GM12878 (cell line): ENCODE results near the gene ZNF22. TPM values are rescaled to one million over a fixed set of nuclear protein-coding genes. Genes with fewer than 3 reads are reported as not detected.

Experiments used
- ATAC-seq: fragments of 200-7000 bp; cut with Tn5 transposase; 3 replicates; pipeline ENCODE4 v1.9.1; 2020; ENCODE audit warnings: mild to moderate bottlenecking, moderate library complexity
- BruUV-seq: library from RNA; stranded (reverse); fragments of 400-500 nt; replicated peaks from 2 replicates; lab custom pipeline; 2021; lab: Mats Ljungman, UMichigan
- CTCF ChIA-PET: fragments of 300-600 bp; sonication (Branson Sonifier 250); formaldehyde crosslinking; extraction: SDS; loops from one replicate; lab custom pipeline; 2021; ENCODE audit warnings: inconsistent platforms; lab: Yijun Ruan, JAX
- POLR2A ChIA-PET: fragments of 350-600 bp; formaldehyde crosslinking; extraction: SDS; loops from one replicate; lab custom pipeline; 2021; ENCODE audit warnings: inconsistent platforms; lab: Charles Lee
- RAD21 ChIA-PET: fragments of 300-600 bp; sonication (Branson Sonifier 250); formaldehyde crosslinking; loops from one replicate; lab custom pipeline; 2023; ENCODE audit warnings: antibody characterized with exemption; ENCODE audit not compliant: unreplicated experiment; lab: Charles Lee
- SMC1A ChIA-PET: fragments of 300-600 bp; sonication (Branson Sonifier 250); formaldehyde crosslinking; loops from one replicate; lab custom pipeline; 2023; ENCODE audit not compliant: unreplicated experiment, uncharacterized antibody; lab: Charles Lee
- DNase-seq: peaks from one replicate; pipeline ENCODE4 v3.0.0-alpha.2; 2011; ENCODE audit warnings: low read depth, low spot score
- FAIRE-seq: peaks from 3 replicates; lab custom pipeline; 2011; peaks lifted over from hg19 to GRCh38; lab: Jason Lieb, UNC
- H2AFZ ChIP-seq: 2 replicates; pipeline ENCODE4 v1.6.0; 2011; ENCODE audit warnings: low read depth, low read length, control low read depth; ENCODE audit not compliant: control insufficient read depth
- H3K27ac ChIP-seq: 2 replicates; pipeline ENCODE4 v1.5.1; 2011; ENCODE audit warnings: control low read depth; ENCODE audit not compliant: control insufficient read depth, insufficient read depth
- H3K27me3 ChIP-seq, 2 experiments: replicated peaks in 1 of 2; 2 replicates each; pipeline versions ENCODE4 v1.6.0 to v1.6.1; 2011; ENCODE audit warnings: low read length in 1 of 2; ENCODE audit not compliant: control insufficient read depth in 2 of 2, insufficient read depth in 2 of 2
- H3K36me3 ChIP-seq, 2 experiments: 2 replicates each; pipeline ENCODE4 v1.5.1; 2011; ENCODE audit warnings: low read length in 1 of 2; ENCODE audit not compliant: control insufficient read depth in 2 of 2, insufficient read depth in 2 of 2
- H3K4me1 ChIP-seq: 2 replicates; pipeline ENCODE4 v1.6.1; 2011; ENCODE audit warnings: mild to moderate bottlenecking, low read length, moderate library complexity, mixed read lengths; ENCODE audit not compliant: control insufficient read depth, insufficient read depth
- H3K4me2 ChIP-seq: 2 replicates; pipeline ENCODE4 v1.6.0; 2011; ENCODE audit warnings: control low read depth; ENCODE audit not compliant: control insufficient read depth, insufficient read depth
- H3K4me3 ChIP-seq: fragments of 200-600 bp; sonication (generic); 2 replicates; pipeline ENCODE4 v1.5.1; 2016
- H3K79me2 ChIP-seq: 2 replicates; pipeline ENCODE4 v1.6.0; 2011; ENCODE audit warnings: low read length; ENCODE audit not compliant: control insufficient read depth, insufficient read depth
- H3K9ac ChIP-seq: 2 replicates; pipeline ENCODE4 v1.8.0; 2011; ENCODE audit warnings: low read length, control low read depth, mixed read lengths; ENCODE audit not compliant: control insufficient read depth, insufficient read depth
- H3K9me3 ChIP-seq: replicated peaks from 3 replicates; pipeline ENCODE4 v1.5.1; 2011; ENCODE audit warnings: mild to moderate bottlenecking, low read length; ENCODE audit not compliant: control insufficient read depth, insufficient read depth
- H4K20me1 ChIP-seq: 2 replicates; pipeline ENCODE4 v1.6.0; 2011; ENCODE audit not compliant: control insufficient read depth, insufficient read depth
- MEF2B ChIP-seq: fragments of 450-650 bp; IDR thresholded peaks from 2 replicates; pipeline ENCODE4 v1.6.1; 2018; ENCODE audit warnings: mild to moderate bottlenecking, moderate library complexity; ENCODE audit not compliant: partially characterized antibody, poor library complexity, severe bottlenecking
- SMAD1 ChIP-seq: fragments of 450-650 bp; IDR thresholded peaks from 2 replicates; pipeline ENCODE4 v1.6.1; 2018; ENCODE audit warnings: mild to moderate bottlenecking, low read depth; ENCODE audit not compliant: partially characterized antibody
- TBL1XR1 ChIP-seq: IDR thresholded peaks from 2 replicates; pipeline ENCODE4 v1.6.1; 2012; ENCODE audit warnings: low read depth, low read length, improper control_type of control experiment
- WGBS: methylation state at CpG from one replicate; pipeline ENCODE4 v1.1.6; 2016; ENCODE audit warnings: low lambda C conversion rate; ENCODE audit not compliant: insufficient replicate concordance, insufficient coverage; ENCODE audit errors: missing lambda C conversion rate; 5-methylcytosine and 5-hydroxymethylcytosine counted together
- in situ Hi-C: fragments of 300-500 bp; cut with MboI; formaldehyde crosslinking; loops from 9 replicates; pipeline ENCODE4 v1.14.3; 2018; ENCODE audit warnings: mixed read lengths
- intact Hi-C: fragments of 100-400 bp; cut with micrococcal nuclease; formaldehyde crosslinking; loops from one replicate; pipeline ENCODE4 v1.14.2; 2022; ENCODE audit not compliant: unreplicated experiment
- polyA plus RNA-seq, 11 experiments: library from polyadenylated mRNA; depleted of rRNA in 4 of 11; unstranded in 6 of 11; stranded (reverse) in 5 of 11; fragments of >200 nt; fragmentation: Nextera tagmentation in 4 of 11; fragmentation: Illumina TruSeq in 1 of 11; extraction: Ambion mirVana in 4 of 11; extraction: Trizol in 1 of 11; gene quantifications; 1 replicate in 1 of 11; 2 replicates in 10 of 11; pipeline versions ENCODE4 v1.2.1 to v1.2.3, GENCODE V29; 2011 to 2016; ENCODE audit warnings: inconsistent platforms in 2 of 11, missing spikeins in 2 of 11, low read depth in 1 of 11
- total RNA-seq, 4 experiments: library from RNA; depleted of rRNA in 3 of 4; stranded (reverse); fragments of >200 nt in 3 of 4; fragmentation: Illumina TruSeq in 1 of 4; extraction: Trizol in 1 of 4; gene quantifications; 2 replicates each; pipeline versions ENCODE4 v1.2.1 to v1.2.3, GENCODE V29; 2013 to 2021

Gene ZNF22
- total and polyA plus RNA-seq, 10 of the 15 experiments (the other 5 are each of a cell fraction or from before 2014, with no cell fraction given), result 31.1 to 74.4 (median 43.8) TPM

DNA sequence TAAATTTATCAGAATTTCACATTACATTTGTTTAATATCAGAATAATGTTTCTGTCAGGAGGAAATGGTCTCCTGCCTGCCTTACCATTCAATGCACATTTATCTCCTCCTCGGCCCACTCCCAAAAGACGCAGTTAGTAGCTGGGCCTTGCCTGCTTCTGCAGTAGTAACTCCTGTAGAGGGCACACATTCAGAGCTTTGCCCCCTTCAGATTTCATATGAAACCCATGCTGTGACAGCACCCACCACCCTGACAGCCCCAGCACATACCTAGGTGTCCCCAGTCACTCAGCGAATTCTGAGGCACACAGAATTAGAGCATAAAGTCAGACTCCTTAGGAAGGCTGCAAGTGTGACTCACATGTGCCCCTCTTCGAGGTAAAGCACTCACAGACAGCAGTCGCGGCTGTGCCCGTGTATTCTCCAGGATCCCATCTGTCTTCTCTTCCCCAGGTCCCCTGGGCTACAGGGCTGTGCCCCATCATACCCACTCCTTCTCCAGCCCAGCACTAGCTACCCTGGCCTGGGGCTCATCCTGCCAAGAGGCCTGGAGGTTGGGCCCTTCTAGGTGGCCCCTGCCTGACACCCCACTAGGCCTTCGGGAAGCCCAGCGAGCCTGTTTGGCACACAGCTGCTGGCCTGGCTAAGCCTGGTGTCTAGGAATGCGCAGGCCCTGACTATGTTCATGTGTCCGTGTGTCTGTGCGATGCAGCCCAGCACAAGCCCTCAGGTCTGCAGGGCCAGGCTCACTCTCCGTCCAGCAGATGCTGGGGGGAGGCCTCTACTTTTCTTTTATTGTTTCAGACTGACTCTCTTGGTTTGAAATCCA lies 17.4 kb upstream of the ZNF22 start:
- no peaks in the 10 kb centered on the region for H4K20me1 ChIP-seq
- CTCF ChIA-PET, result no interaction called here
- no TSS peak for BruUV-seq
- no peak for FAIRE-seq
- H3K4me2 ChIP-seq, result no peak overlapping the region
- POLR2A ChIA-PET, result no interaction called here
- TF ChIP-seq TBL1XR1 (no peak), MEF2B (no peak)
- H2AFZ ChIP-seq, result no peak overlapping the region
- intact Hi-C loops, result no loop called here
- no peak for ATAC-seq
- no peak overlapping the region for H3K27ac ChIP-seq
- 86% methylated on average over 13 of the region's 13 CpGs for WGBS
- peaks cover 35% of the 10 kb centered on the region for H3K4me1 ChIP-seq
- SMC1A ChIA-PET, result no interaction called here
- H3K36me3 ChIP-seq, result peaks cover 3 to 4% of the 10 kb centered on the region in 2 experiments; a peak in 3 of 4 replicates
- no peaks in the 10 kb centered on the region for H3K27me3 ChIP-seq
- no peak for DNase-seq
- H3K4me3 ChIP-seq, result no peak overlapping the region
- H3K9me3 ChIP-seq, result no peaks in the 10 kb centered on the region
- RAD21 ChIA-PET, result no interaction called here
- no peak overlapping the region for H3K9ac ChIP-seq
- in situ Hi-C loops, result no loop called here
- H3K79me2 ChIP-seq, result no peaks in the 10 kb centered on the region; the same call in 1 of the 2 replicates

DNA sequence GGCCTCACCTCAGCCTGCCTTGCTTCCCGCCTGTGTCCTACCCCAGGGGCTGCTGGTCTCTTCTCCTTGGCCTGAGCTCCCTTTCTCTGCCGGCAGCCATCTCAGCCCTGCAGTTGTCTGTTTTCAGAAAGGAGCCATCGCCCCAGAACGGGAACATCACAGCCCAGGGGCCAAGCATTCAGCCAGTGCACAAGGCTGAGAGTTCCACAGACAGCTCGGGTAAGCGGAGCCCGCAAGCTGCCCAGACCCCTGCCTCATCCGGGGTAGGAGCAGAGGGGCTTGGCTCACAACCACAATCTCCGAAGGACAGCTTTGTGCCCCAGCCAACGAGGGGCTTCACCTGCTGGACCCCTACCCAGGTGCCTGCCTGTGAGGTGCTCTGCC lies 16.8 kb upstream of the ZNF22 start:
- FAIRE-seq (no peak), DNase-seq (no peak), ATAC-seq (no peak)
- Histone ChIP-seq H3K4me2 (no peak overlapping the region), H3K9ac (no peak overlapping the region), H2AFZ (no peak overlapping the region), H3K4me3 (no peak overlapping the region), H4K20me1 (no peaks in the 10 kb centered on the region), H3K79me2 (no peaks in the 10 kb centered on the region), H3K27me3 (no peaks in the 10 kb centered on the region), H3K9me3 (no peaks in the 10 kb centered on the region), H3K4me1 (peaks cover 31% of the 10 kb centered on the region), H3K36me3 (peaks cover 3 to 4% of the 10 kb centered on the region in 2 experiments; a peak in 3 of 4 replicates), H3K27ac (no peak overlapping the region)
- intact Hi-C loops (no loop called here), in situ Hi-C loops (no loop called here)
- POLR2A ChIA-PET, result no interaction called here
- CTCF ChIA-PET, result no interaction called here
- WGBS, result 44% methylated on average over 8 of the region's 10 CpGs
- no TSS peak for BruUV-seq
- RAD21 ChIA-PET, result no interaction called here
- SMC1A ChIA-PET, result no interaction called here
- TF ChIP-seq SMAD1, result no peak
- TF ChIP-seq, all 136 proteins: peak for 0
